Measurements from ENCODE around the gene GAB1.

The GAB1 gene

GRCh38 chr4:143359644-143360193, 23.0 kb downstream of the GAB1 start:
- DNase-seq, result no peak

DNA sequence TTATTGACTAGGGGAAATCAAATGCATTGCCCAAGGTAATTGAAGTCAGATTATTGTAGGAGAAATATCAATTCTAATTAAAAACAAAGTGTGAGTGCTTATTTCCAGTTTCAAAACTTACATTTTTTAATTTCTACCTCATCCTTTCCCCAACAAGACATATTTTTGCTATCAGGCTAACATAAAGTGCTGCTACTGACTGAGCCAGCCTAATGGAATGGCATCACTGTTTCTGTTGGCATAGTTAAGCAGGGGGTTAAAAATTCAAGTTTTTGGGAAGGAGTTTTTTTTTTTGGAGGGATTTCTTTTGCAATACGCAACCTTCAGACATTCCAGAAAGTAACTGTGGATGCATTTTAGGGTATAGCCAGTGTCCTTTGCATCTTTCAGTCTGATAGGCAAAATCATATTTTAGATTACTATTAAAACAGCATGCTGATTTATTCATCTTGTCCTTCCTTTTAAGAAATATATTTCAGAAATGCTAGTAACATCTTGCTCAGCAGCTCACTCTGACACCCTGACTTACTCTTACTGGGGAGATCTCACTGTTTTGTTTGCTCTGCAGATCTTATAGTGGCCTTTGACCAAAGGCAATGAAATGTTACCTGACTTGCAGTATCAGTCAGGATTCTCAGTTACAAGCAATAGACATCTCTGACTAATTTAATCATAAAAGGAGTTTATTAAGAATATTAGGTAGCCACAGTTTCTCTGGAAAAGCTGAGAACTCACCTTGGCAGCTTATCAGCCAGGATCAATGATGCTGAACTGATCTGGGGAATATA, 24.4 kb downstream of the GAB1 start:
- DNase-seq, result no peak

- DNase-seq, result no peak
Observed at GRCh38 chr4:143362349-143363046, 25.8 kb downstream of the GAB1 start.

DNA sequence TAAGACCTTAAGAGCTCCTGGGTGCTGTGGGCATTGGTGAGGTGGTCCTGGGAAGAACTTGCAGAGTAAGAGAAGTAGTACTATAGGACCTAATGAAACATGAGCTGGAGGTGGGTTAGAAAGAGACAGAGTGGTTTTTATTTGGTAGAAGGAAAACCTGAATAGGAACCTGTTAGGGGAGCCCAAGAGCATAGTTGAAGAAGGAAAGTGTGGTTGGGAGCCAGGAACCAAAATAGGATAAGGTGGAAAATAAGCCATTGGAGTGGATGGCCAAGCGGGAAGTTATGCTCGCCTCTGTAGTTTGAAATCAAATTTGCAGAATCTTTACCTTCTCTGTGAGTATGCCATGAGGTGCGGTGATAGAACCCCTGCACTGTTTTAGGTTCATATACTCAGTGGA, 26.7 kb downstream of the GAB1 start:
- DNase-seq, result no peak

DNA sequence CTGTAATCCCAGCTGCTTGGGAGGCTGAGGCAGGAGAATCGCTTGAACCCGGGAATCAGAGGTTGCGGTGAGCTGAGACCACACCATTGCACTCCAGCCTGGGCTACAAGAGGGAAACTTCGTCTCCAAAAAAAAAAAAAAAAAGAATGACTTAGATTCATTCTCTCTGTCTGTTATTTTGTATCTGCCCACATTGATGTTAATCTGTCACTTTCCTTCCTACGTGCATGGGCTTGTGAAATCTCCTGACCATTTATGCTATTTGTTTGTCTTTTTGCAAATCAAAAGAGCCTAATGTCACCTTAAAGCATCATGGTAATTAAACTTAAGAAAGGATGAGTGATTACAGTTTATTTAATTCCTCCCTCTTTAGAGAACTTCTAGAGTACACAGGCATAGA, 27.4 kb downstream of the GAB1 start:
- DNase-seq, result no peak

DNA sequence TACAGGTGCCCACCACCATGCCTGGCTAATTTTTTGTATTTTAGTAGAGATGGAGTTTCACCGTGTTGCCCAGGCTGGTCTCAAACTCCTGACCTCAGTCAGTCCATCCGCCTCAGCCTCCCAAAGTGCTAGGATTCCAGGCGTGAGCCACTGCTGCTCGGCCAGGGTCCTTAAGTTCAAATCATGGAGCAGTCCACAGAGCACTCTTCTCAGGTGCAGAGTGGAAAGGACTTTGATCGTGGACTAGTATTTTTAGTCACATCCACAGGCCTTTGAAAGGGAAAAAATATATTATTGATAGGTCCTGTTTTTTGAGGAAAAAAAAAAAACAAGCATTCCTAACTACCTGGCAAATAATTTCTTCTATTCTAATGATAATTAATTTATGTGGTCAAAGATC, 31.2 kb downstream of the GAB1 start:
- no peak for DNase-seq

GRCh38 chr4:143369552-143369951, 32.9 kb downstream of the GAB1 start:
- DNase-seq, result no peak

- no peak for DNase-seq
Observed at GRCh38 chr4:143372093-143372915, 35.6 kb downstream of the GAB1 start.

- DNase-seq, result no peak
Observed at GRCh38 chr4:143374255-143374654, 37.6 kb downstream of the GAB1 start.

- no peak for DNase-seq
Observed at GRCh38 chr4:143374771-143375170, 38.1 kb downstream of the GAB1 start.

GRCh38 chr4:143375326-143376073, 38.8 kb downstream of the GAB1 start:
- peak in 12 of 14 donors; percentile 15 to 72 (median 52) for DNase-seq

DNA sequence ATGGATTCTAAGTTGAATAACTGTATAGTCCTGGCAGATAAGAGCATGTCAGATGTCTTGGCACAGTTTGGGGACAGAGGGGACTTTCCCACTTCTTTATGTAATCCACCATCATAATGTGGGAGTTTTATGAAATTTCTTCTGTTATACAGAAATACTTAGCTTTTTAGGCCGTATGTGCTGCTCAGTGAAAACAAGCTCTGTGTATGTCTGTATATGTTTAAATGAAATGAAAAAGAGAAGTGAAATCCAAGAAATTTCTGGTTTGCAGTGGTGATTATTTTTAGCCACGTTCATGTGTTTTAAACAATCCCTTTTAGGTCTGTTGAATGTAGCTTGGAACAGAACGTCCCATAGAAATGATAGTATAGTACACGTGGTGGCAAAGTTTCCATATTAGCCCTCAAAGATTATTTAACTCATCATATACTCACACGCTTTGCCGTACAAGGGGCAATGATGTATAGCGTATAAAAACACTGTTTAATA, 41.0 kb downstream of the GAB1 start:
- DNase-seq, result no peak

- no peak for DNase-seq
Observed at GRCh38 chr4:143380629-143381028, 44.0 kb downstream of the GAB1 start.

DNA sequence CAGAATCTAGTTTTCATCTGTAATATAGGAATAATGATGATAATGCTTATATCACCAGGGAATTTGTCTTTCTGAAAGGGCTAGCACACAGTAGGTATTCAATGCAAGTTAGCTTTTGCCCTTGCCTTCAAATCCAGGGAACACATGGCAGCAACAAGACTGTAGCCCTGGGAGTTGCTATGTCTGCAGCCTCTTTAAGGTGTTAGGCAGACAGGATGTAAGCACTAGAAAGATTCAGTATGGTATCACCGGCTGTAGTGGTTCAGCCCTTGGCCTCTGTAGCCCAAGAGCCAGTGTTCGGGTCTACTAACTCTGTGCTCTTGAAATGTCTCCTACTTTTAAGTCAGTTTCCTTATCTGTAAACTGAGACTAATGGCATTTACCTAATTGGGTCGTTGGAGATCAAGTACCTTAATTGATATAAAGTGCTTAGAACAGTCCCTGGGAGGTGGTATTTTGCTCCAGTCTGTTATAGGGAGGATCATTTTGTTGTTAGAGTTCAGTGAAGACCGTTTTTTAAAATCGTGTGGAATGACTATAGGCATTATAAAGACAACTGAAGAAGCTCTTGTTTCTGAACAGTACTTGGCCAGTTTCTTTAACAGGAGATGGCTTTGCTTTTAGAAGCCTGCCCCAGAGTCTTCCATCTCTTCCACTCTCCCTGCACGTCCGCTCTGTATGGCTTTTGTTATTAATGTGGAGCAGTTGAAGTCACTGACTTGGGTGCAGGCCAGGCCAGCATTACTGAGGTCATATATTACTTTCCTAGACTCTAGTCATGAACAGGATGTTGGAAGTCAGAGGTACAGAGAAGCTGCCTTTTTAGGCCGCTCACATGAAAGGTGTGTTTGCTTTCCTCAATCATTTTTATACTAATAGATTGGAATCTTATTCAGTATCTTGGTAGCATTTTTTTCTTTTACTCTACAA, 44.8 kb downstream of the GAB1 start:
- peak in 7 of 14 donors; percentile 21 to 54 (median 29) for DNase-seq

GRCh38 chr4:143382596-143382995, 45.9 kb downstream of the GAB1 start:
- no peak for DNase-seq

- DNase-seq, result no peak
Observed at GRCh38 chr4:143383005-143383574, 46.4 kb downstream of the GAB1 start.

DNA sequence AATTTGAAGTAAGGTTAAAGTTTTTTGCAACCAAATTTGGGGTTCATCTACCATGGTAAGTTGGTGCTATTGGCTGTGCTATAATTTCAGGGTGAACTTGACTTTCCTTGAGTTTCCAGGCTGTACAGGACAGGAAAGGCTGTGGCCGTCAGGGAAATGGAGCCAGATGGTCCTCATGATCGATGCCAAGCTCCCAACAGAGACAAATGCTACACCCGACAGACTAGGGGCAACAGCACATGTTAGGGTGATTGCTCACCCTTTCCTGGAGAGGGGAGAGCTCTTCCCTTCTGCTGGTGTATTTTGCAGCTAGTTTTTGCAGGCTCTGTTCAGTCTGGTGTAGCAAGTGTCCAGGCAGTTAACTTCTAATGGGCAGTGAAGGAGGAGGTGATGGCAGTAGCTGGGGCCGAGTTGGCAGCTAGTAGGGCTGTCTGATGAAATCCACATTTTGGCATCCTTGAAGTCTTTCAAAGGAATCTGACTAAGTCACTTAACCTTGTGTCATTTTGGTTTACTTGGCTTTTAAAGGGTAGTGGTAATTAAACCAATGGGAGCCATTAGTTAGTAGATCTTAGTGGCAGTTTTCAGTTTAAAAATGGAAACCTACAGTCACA, 47.8 kb downstream of the GAB1 start:
- DNase-seq, result peak in 1 of 14 donors; percentile 36

DNA sequence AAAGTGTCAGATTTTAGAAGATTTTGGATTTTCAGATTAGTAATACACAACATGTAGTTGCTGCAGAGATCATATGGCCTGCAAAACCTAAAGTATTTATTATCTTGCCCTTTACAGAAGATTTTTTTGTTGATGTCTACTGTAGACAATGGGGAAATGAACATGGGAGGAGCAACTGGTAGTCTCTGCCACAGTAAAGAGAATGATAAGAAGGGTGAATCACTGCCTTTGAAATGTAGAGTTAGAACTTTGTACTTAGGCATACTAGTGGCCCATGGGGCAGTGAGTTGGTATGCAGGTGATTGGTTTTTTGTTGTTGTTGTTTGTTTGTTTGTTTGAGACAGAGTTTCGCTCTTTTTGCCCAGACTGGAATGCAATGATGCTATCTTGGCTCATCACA, 50.1 kb downstream of the GAB1 start:
- DNase-seq, result no peak

GRCh38 chr4:143389579-143390195, 53.0 kb downstream of the GAB1 start:
- no peak for DNase-seq

Data from C1 segment of cervical spinal cord (tissue), 14 donors.